GM12801 (cell line): ENCODE results near the gene PINLYP.

Source experiments
- TF ChIP-seq, protein P1 (sequence below): IDR thresholded peaks from one replicate; pipeline ENCODE4 v1.5.1; 2011; ENCODE audit warnings: control low read depth; ENCODE audit not compliant: insufficient read length; ENCODE audit errors: extremely low read depth

Gene PINLYP

DNA sequence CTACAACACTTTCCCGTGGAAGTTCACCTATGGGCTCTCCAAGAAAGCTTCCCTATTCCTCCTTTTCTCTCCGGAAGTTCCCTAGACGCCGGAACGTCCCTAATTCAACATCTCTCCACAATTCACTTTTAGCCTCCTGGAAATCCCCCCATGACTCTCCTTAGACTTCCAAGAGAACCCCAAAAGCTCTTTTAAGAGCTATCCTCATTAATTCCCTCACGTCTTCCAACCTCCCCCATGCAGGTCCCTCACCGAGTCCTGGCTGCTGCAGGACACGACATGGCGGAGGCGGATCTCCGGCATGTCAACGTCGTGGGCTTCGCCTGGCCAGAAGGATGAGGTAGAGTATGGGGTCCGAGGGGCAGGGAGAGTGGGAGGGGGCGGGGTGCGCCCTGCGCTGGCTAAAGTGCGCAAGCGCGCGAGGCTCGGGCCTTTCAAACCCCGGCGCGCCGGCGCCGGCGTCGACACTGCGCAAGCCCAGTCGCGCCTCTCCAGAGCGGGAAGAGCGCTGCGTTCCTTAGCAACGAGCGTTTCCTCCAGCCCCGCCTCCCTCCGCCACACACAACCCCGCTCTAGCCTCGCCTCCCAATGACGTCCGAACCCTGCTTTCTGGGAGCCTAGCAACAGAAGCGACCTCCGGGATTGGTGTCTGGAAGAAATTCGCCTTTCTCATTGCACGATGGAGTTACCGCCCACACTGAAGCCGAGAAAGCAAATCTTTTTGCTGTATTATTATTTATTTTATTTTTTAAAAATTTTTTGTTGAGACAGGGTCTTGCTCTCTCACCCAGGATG lies at the start of gene PINLYP, which contains the start of gene XRCC1:
PINLYP (plus strand) TSS at position 646 of the 795 bp plus-strand sequence. CDS start 1,391 bp downstream, outside the sequence.
XRCC1 (minus strand) TSS at position 372 of the 795 bp plus-strand sequence; CDS start at position 303, 69 bp downstream.
- TF ChIP-seq, protein P1, sequence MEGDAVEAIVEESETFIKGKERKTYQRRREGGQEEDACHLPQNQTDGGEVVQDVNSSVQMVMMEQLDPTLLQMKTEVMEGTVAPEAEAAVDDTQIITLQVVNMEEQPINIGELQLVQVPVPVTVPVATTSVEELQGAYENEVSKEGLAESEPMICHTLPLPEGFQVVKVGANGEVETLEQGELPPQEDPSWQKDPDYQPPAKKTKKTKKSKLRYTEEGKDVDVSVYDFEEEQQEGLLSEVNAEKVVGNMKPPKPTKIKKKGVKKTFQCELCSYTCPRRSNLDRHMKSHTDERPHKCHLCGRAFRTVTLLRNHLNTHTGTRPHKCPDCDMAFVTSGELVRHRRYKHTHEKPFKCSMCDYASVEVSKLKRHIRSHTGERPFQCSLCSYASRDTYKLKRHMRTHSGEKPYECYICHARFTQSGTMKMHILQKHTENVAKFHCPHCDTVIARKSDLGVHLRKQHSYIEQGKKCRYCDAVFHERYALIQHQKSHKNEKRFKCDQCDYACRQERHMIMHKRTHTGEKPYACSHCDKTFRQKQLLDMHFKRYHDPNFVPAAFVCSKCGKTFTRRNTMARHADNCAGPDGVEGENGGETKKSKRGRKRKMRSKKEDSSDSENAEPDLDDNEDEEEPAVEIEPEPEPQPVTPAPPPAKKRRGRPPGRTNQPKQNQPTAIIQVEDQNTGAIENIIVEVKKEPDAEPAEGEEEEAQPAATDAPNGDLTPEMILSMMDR: no peak

DNA sequence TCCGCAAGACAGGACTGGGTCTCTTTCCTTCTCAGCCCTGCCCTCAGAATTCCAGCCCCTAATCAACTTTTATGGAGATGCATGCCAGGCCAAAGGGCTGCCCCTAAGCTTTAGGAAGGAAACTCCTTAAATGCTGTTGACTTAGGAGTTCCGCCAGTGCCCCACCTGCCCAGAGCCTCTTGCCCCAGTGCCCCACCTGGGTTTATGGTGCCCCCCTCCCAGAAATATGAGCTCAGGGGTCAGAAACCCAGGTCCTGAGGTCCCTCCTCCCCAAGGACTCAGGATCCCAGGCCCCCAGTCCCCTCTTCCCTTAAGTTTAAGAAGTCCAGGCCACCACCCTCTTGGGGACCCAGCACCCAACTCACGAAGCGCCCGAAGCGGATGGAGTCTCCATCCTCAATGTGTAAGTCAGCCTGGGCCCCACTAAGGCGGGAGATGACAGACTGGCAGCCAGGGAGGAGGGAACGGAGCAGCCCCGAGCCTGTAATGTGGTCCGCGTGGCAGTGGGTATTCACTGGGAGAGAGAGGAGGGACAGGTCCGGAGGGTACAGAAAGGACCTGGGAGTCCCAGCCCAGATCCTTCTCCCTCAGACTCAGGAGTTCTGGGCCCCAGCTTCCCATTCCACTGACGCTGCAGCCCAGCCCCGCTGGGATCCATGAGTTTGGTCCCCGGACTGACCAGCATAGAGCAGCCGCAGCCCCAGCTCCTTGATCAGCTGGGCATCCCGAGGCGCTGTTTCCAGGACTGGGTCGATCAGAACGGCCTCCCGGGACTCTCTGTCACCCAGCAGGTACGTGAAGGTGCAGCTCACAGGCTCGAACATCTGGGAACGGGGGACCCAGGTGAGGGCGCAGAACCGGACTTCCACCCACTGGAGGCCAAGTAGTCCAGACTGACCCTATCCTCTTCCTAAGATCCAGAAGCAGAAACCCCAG lies 49.5 kb upstream of the PINLYP start:
- TF ChIP-seq, protein P1: no peak

DNA sequence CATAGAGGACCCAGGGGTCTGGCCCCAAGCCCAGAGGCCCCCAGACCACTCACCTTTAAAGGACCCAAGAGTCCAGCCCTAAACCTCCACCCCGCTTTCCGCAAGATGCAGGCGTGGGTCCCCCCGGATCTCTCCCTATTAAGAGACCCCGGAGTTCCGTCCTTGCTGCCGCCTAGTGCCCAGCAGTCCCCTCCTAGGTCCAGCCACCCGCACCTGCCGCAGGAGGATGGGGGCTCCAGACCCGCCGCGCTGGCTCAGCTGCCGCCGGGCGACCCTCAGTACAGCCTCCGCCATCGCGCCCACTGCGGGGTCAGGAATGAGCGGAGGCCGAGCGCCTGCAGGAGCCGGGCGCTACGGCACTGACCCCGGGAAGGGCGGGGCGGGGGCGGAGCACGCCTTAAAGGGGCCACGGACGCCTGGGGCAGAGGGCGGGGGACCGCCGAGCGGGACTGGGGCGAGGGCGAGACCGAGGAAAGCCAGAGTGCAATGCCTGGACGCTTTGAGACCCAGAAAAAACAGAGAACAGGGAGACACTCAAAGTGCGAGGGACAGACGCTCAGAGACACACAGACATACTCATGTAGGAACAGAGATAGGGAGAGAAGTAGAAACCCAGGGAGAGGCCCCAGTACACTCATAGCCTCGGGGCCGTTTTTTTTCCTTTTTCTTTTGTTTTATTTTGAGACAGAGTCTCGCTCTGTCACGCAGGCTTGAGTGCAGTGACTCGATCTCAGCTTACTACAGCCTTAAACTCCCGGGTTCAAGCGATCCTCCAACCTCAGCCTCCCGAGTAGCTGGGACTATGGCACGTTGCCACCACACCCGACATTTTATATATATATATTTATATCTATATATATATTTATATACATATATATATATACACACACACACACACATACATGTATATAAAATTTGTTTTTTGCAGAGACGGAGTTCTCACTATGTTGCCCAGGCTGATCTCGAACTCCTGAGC lies 48.4 kb upstream of the PINLYP start, which contains the start of gene ETHE1:
ETHE1 (minus strand) TSS at position 318 of the 976 bp plus-strand sequence; CDS start at position 294, 24 bp downstream.
- TF ChIP-seq, protein P1: no peak

DNA sequence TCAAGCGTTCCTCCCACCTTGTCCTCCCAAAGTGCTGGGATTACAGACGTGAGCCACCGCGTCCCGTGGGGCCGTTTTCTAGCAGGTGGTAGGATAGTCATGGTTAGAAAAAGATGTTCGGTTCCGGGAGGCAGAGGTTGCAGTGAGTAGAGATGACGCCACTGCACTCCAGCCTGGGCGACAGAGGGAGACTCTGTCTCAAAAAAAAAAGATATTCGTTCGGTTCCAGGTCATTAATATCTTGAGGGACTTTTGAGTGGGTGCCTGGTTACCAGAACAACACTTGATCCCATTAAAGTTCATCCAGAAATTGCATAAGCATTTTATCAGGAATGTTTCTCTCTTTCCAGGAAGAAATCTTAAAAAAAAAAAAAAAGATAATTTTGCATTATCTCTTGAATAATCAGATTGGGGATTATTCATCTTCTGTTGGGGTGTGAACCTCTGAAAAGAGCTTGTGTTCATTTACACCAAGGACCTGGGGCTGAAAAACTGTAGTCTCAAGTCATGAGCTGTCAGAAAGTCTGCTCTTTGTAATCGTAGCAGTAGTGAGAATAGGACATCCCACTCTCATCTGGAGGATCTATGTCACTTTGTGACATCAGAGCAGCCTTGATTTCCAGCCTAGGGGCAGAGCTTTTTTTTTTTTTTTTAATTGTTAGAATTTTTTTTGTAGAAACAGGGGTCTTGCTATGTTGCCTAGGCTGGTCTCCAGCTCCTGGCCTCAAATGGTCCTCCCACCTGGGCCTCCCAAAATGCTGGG lies 47.6 kb upstream of the PINLYP start:
- TF ChIP-seq, protein P1: no peak

DNA sequence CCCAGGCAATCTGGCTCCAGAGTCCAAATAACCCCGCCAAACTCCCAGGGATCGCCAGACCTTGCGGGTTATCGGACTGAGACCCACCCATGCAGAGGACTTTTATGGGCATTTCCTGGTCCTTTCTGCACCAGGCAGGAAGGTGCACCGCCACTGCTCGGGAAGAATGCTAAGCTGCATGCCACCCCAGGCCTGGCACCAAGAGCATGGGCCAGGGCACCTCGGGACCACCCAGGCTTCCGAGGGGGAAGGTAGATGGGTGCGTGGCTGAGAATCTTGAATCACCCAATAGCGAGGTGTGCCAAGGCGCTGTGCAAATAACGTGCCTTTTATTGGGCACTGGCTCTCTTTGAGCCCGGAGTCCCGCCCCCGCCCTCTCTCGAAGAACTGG lies 43.0 kb upstream of the PINLYP start:
- TF ChIP-seq, protein P1: no peak

DNA sequence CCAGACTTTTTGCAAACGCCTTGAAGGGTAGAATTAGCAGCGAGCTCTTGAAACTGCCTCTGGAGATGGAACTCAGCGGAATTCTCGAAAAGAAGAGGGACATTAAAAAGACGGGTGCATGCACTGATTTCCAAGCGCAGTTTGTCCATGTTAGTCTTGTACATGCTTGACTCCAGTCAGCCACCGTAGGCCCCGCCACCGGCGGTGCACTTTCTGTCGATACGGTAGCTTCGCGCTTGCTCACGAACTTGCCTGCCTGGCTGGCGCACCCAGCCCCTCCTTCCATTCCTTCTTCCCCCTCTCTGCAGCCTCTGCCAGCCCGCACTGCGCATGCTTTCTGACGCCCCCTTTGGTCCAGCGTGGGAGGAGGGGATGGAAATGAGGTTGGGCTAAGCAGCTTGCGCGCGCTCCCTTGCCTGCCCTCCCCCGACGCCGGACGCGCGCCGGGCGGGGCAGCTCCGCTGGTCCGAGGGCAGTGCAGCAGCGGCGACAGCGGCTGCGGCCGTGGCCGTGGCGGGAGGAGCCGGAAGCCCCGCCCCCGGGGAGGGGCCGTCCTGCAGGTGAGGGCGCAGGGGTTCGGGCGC lies 42.5 kb upstream of the PINLYP start, which contains the start of gene ZNF575:
ZNF575 (plus strand) TSS at position 227 of the 584 bp plus-strand sequence. CDS start 1,235 bp downstream, outside the sequence.
- TF ChIP-seq, protein P1: no peak
